GM12878 (cell line): Measurements from ENCODE around the gene DYDC1. TPM values are rescaled to one million over a fixed set of nuclear protein-coding genes. Genes with fewer than 3 reads are reported as not detected.

Source experiments
- ATAC-seq: fragments of 200-7000 bp; cut with Tn5 transposase; 3 replicates; pipeline ENCODE4 v1.9.1; 2020; ENCODE audit warnings: mild to moderate bottlenecking, moderate library complexity
- BruUV-seq: library from RNA; stranded (reverse); fragments of 400-500 nt; replicated peaks from 2 replicates; lab custom pipeline; 2021; lab: Mats Ljungman, UMichigan
- CTCF ChIA-PET: fragments of 300-600 bp; sonication (Branson Sonifier 250); formaldehyde crosslinking; extraction: SDS; loops from one replicate; lab custom pipeline; 2021; ENCODE audit warnings: inconsistent platforms; lab: Yijun Ruan, JAX
- POLR2A ChIA-PET: fragments of 350-600 bp; formaldehyde crosslinking; extraction: SDS; loops from one replicate; lab custom pipeline; 2021; ENCODE audit warnings: inconsistent platforms; lab: Charles Lee
- RAD21 ChIA-PET: fragments of 300-600 bp; sonication (Branson Sonifier 250); formaldehyde crosslinking; loops from one replicate; lab custom pipeline; 2023; ENCODE audit warnings: antibody characterized with exemption; ENCODE audit not compliant: unreplicated experiment; lab: Charles Lee
- SMC1A ChIA-PET: fragments of 300-600 bp; sonication (Branson Sonifier 250); formaldehyde crosslinking; loops from one replicate; lab custom pipeline; 2023; ENCODE audit not compliant: unreplicated experiment, uncharacterized antibody; lab: Charles Lee
- DNase-seq: peaks from one replicate; pipeline ENCODE4 v3.0.0-alpha.2; 2011; ENCODE audit warnings: low read depth, low spot score
- FAIRE-seq: peaks from 3 replicates; lab custom pipeline; 2011; peaks lifted over from hg19 to GRCh38; lab: Jason Lieb, UNC
- H2AFZ ChIP-seq: 2 replicates; pipeline ENCODE4 v1.6.0; 2011; ENCODE audit warnings: low read depth, low read length, control low read depth; ENCODE audit not compliant: control insufficient read depth
- H3K27ac ChIP-seq: 2 replicates; pipeline ENCODE4 v1.5.1; 2011; ENCODE audit warnings: control low read depth; ENCODE audit not compliant: control insufficient read depth, insufficient read depth
- H3K27me3 ChIP-seq, 2 experiments: replicated peaks in 1 of 2; 2 replicates each; pipeline versions ENCODE4 v1.6.0 to v1.6.1; 2011; ENCODE audit warnings: low read length in 1 of 2; ENCODE audit not compliant: control insufficient read depth in 2 of 2, insufficient read depth in 2 of 2
- H3K36me3 ChIP-seq, 2 experiments: 2 replicates each; pipeline ENCODE4 v1.5.1; 2011; ENCODE audit warnings: low read length in 1 of 2; ENCODE audit not compliant: control insufficient read depth in 2 of 2, insufficient read depth in 2 of 2
- H3K4me1 ChIP-seq: 2 replicates; pipeline ENCODE4 v1.6.1; 2011; ENCODE audit warnings: mild to moderate bottlenecking, low read length, moderate library complexity, mixed read lengths; ENCODE audit not compliant: control insufficient read depth, insufficient read depth
- H3K4me2 ChIP-seq: 2 replicates; pipeline ENCODE4 v1.6.0; 2011; ENCODE audit warnings: control low read depth; ENCODE audit not compliant: control insufficient read depth, insufficient read depth
- H3K4me3 ChIP-seq: fragments of 200-600 bp; sonication (generic); 2 replicates; pipeline ENCODE4 v1.5.1; 2016
- H3K79me2 ChIP-seq: 2 replicates; pipeline ENCODE4 v1.6.0; 2011; ENCODE audit warnings: low read length; ENCODE audit not compliant: control insufficient read depth, insufficient read depth
- H3K9ac ChIP-seq: 2 replicates; pipeline ENCODE4 v1.8.0; 2011; ENCODE audit warnings: low read length, control low read depth, mixed read lengths; ENCODE audit not compliant: control insufficient read depth, insufficient read depth
- H3K9me3 ChIP-seq: replicated peaks from 3 replicates; pipeline ENCODE4 v1.5.1; 2011; ENCODE audit warnings: mild to moderate bottlenecking, low read length; ENCODE audit not compliant: control insufficient read depth, insufficient read depth
- H4K20me1 ChIP-seq: 2 replicates; pipeline ENCODE4 v1.6.0; 2011; ENCODE audit not compliant: control insufficient read depth, insufficient read depth
- ATF7 ChIP-seq: fragments of 450-650 bp; IDR thresholded peaks from 2 replicates; pipeline ENCODE4 v1.6.1; 2016; ENCODE audit warnings: low read depth, mild to moderate bottlenecking
- EZH2 ChIP-seq: IDR thresholded peaks from 2 replicates; pipeline ENCODE4 v1.6.1; 2012; ENCODE audit warnings: low read depth, mild to moderate bottlenecking, control low read depth, inconsistent platforms, low read length, borderline replicate concordance; ENCODE audit not compliant: control insufficient read depth
- GATAD2B ChIP-seq: fragments of 450-650 bp; conservative IDR thresholded peaks from 2 replicates; pipeline ENCODE4 v1.6.1; 2017; ENCODE audit warnings: low read depth, mild to moderate bottlenecking, moderate library complexity
- NBN ChIP-seq: fragments of 450-650 bp; IDR thresholded peaks from 2 replicates; pipeline ENCODE4 v1.6.1; 2016
- NFYA ChIP-seq: IDR thresholded peaks from 2 replicates; pipeline ENCODE4 v1.6.1; 2011; ENCODE audit warnings: low read depth, mild to moderate bottlenecking, low read length, improper control_type of control experiment, borderline replicate concordance
- POLR2A ChIP-seq: IDR thresholded peaks from 2 replicates; pipeline ENCODE4 v1.6.1; 2011; ENCODE audit warnings: low read depth, mild to moderate bottlenecking, low read length
- RELB ChIP-seq: fragments of 450-650 bp; IDR thresholded peaks from 2 replicates; pipeline ENCODE4 v1.6.1; 2017; ENCODE audit warnings: low read depth, mild to moderate bottlenecking, moderate library complexity
- RFX5 ChIP-seq: IDR thresholded peaks from 2 replicates; pipeline ENCODE4 v1.6.1; 2011; ENCODE audit warnings: low read depth, low read length, improper control_type of control experiment
- RUNX3 ChIP-seq: IDR thresholded peaks from 2 replicates; pipeline ENCODE4 v1.6.1; 2012; ENCODE audit warnings: low read length, inconsistent platforms
- SUZ12 ChIP-seq: fragments of 200-600 bp; sonication (generic); IDR thresholded peaks from one replicate; pipeline ENCODE4 v1.6.1; 2018; ENCODE audit warnings: antibody characterized with exemption, mild to moderate bottlenecking; ENCODE audit not compliant: unreplicated experiment
- TCF7 ChIP-seq: IDR thresholded peaks from 2 replicates; pipeline ENCODE4 v1.6.1; 2014; ENCODE audit warnings: antibody characterized with exemption, borderline replicate concordance
- USF1 ChIP-seq: IDR thresholded peaks from 2 replicates; pipeline ENCODE4 v1.6.1; 2011; ENCODE audit warnings: borderline replicate concordance, low read depth, mild to moderate bottlenecking, moderate library complexity, mixed read lengths, low read length; ENCODE audit not compliant: insufficient read depth; ENCODE audit errors: extremely low read length
- ZNF687 ChIP-seq: fragments of 450-650 bp; IDR thresholded peaks from 2 replicates; pipeline ENCODE4 v1.6.1; 2017; ENCODE audit warnings: mild to moderate bottlenecking, moderate library complexity
- WGBS: methylation state at CpG from one replicate; pipeline ENCODE4 v1.1.6; 2016; ENCODE audit warnings: low lambda C conversion rate; ENCODE audit not compliant: insufficient replicate concordance, insufficient coverage; ENCODE audit errors: missing lambda C conversion rate; 5-methylcytosine and 5-hydroxymethylcytosine counted together
- in situ Hi-C: fragments of 300-500 bp; cut with MboI; formaldehyde crosslinking; loops from 9 replicates; pipeline ENCODE4 v1.14.3; 2018; ENCODE audit warnings: mixed read lengths
- intact Hi-C: fragments of 100-400 bp; cut with micrococcal nuclease; formaldehyde crosslinking; loops from one replicate; pipeline ENCODE4 v1.14.2; 2022; ENCODE audit not compliant: unreplicated experiment
- polyA plus RNA-seq, 11 experiments: library from polyadenylated mRNA; depleted of rRNA in 4 of 11; unstranded in 6 of 11; stranded (reverse) in 5 of 11; fragments of >200 nt; fragmentation: Nextera tagmentation in 4 of 11; fragmentation: Illumina TruSeq in 1 of 11; extraction: Ambion mirVana in 4 of 11; extraction: Trizol in 1 of 11; gene quantifications; 1 replicate in 1 of 11; 2 replicates in 10 of 11; pipeline versions ENCODE4 v1.2.1 to v1.2.3, GENCODE V29; 2011 to 2016; ENCODE audit warnings: inconsistent platforms in 2 of 11, missing spikeins in 2 of 11, low read depth in 1 of 11
- total RNA-seq, 4 experiments: library from RNA; depleted of rRNA in 3 of 4; stranded (reverse); fragments of >200 nt in 3 of 4; fragmentation: Illumina TruSeq in 1 of 4; extraction: Trizol in 1 of 4; gene quantifications; 2 replicates each; pipeline versions ENCODE4 v1.2.1 to v1.2.3, GENCODE V29; 2013 to 2021

The DYDC1 gene
- total and polyA plus RNA-seq, 10 of the 15 experiments (the other 5 are each of a cell fraction or from before 2014, with no cell fraction given) = not detected

GRCh38 chr10:80350251-80350650, 6.3 kb downstream of the DYDC1 start (continued):
- TF ChIP-seq RELB (no peak), NBN (no peak), TCF7 (no peak), ATF7 (no peak), RUNX3 (no peak), RFX5 (no peak), SUZ12 (no peak)

GRCh38 chr10:80344912-80345311, 11.6 kb downstream of the DYDC1 start:
- no peaks in the 10 kb centered on the region for H3K79me2 ChIP-seq
- FAIRE-seq = no peak
- no peak for ATAC-seq
- no peak overlapping the region for H3K4me2 ChIP-seq
- CTCF ChIA-PET = no interaction called here
- H3K9ac ChIP-seq = no peak overlapping the region
- H4K20me1 ChIP-seq = no peaks in the 10 kb centered on the region
- H3K36me3 ChIP-seq = no peaks in the 10 kb centered on the region
- POLR2A ChIA-PET = no interaction called here
- no peak overlapping the region for H3K4me3 ChIP-seq
- H3K9me3 ChIP-seq = no peaks in the 10 kb centered on the region
- no peaks in the 10 kb centered on the region for H3K4me1 ChIP-seq
- DNase-seq = no peak
- no peak overlapping the region for H3K27ac ChIP-seq
- RAD21 ChIA-PET = no interaction called here
- in situ Hi-C loops = no loop called here
- no peak for TF ChIP-seq NFYA
- no peak for TF ChIP-seq USF1
- no peak for TF ChIP-seq EZH2
- TF ChIP-seq ZNF687 = no peak
- TF ChIP-seq POLR2A = no peak
- TF ChIP-seq GATAD2B = no peak
- TF ChIP-seq ATF7 = no peak
- no peak overlapping the region for H2AFZ ChIP-seq
- SMC1A ChIA-PET = no interaction called here
- WGBS = 13% methylated on average over 2 of the region's 2 CpGs
- BruUV-seq = no TSS peak
- peaks cover 0 to 3% of the 10 kb centered on the region in 2 experiments; a peak in 1 of 4 replicates for H3K27me3 ChIP-seq
- intact Hi-C loops = no loop called here
